Measurements from ENCODE around the gene CNST.
"Not testable (repeated sequence)": the region's sequence is repeated elsewhere in the genome, so short reads cannot be mapped to it uniquely, and the experiment has no call there.

Gene CNST

DNA sequence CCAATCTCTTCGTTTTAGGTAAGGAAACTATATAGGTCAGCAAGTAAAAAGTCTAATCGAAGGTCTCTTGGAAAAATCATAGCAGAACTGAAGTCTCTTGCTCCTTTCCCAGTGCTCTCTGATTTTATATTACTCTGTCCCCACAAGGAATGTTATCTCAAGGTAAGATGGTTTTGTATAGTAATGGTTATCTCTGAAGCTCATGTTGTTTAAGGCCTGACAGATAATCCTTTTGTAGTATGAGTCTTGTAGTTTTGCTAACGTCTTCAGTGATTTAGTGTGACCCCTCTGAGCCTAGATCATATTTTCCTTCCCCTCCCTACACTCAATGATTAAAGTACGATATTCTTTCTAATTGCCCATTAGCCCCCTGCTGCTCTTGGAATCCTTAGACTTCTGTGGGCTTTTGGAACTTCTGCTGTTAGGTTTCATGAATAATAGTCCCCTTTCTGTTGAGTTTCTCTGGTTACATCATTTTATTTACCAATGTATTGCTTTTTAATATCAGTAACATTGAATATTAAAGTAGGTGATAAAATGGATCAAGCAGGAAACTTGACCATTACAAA is 52.1 kb downstream of the CNST start:
- no peak for DNase-seq (ENCODE audit: low spot score)

DNA sequence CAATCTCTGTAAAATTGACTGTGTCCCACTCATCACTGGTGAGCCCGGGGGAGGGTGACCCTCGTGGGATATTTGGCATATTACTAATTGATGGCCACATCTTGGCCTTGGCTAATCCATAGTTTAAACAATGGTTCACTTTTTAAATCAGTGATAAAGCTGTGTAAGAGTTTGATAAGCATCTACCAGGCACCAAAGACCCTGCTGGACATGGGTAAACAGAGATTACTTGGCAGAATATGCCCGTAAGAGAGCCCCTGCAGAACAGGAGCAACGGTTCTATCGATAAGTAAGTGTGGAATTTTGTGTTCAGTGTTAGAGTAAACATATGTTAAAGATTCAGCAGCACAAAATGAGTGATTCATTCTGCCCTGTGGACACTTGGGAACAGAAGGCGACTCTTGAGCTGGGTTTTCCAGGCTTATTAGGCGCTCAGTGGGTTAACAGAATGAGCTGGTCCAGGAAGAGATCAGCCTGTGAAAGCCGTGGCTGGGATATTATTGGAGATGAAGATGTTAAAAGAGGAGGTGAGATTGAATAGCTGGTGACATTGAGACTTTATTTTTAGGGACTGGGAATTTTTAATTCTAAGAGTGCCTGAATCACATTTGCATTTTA is 55.9 kb downstream of the CNST start:
- no peak for DNase-seq (ENCODE audit: low spot score)

DNA sequence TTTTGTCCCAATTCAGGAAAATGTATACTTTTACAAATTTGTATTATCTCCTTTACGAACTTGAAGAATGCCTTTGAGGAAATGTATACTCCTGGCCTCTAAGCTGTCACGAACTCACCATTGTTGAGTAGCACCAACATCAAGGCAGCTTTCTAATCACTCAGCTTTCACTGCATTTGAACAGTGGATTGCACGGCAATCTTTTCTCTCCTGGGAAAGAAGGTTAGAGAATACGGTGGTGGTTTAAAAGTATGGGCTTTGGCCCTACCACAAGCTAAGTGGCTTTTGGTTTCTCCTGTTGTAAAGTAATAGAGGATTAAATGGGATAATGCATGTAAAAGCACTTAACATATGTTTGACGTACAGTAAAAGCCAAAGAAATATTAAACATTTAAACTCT is 57.8 kb downstream of the CNST start:
- DNase-seq (ENCODE audit: low spot score), result no peak

DNA sequence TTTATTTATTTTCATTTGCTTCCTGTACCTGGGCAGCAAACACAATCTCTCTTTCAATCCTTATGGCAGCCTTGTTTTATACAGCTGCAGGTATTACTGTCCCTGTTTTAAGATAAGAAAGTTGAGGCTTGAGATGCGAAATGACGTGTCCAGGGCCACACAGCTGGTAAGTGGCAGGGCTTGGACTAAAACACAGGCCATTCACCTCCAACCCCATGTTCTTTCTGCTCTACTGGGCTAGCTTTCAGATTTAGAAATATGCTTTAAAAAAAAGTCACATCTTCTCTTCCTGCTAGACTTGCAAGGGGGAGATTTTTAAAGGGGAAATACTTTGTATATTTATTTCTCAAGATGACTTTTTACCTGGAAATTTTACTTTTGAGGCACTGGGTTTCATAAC is 62.8 kb downstream of the CNST start:
- no peak for DNase-seq (ENCODE audit: low spot score)

DNA sequence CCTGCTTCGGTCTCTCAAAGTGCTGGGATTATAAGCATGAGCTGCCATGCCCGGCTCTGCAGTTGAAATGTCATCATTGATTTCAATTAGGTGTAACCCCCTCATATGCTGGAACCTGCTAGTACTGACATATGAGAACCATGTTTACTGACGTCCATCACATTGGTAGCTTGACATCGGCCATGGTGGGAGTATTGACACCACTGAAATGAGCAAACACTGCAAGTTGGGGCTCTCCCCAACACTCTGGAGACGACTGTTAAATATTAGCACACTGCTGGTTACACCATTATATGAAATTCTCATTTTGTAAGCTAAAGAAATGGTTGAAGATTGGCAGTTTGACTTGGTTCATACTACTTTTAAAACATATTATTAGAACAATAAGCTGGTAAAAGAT is 63.7 kb downstream of the CNST start:
- DNase-seq (ENCODE audit: low spot score), result no peak

DNA sequence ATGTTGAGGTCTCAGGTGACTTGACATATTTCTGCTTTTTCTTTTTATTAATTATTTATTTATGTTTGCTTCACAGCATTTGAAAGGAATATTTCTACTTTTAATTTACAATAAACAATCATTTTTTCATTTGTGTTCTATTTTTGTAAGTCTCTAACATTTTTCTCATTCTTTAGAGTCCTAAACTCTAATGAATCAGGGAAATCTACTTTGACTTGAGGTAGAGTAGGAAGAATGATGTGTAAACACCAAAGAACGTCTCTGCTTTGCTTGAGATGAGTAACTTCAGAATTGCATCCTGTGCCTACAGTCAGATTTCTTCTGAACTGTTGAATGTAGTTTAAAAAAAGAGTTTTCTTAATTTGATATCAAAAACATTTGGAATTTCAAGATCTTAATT is 65.2 kb downstream of the CNST start:
- no peak for DNase-seq (ENCODE audit: low spot score)

DNA sequence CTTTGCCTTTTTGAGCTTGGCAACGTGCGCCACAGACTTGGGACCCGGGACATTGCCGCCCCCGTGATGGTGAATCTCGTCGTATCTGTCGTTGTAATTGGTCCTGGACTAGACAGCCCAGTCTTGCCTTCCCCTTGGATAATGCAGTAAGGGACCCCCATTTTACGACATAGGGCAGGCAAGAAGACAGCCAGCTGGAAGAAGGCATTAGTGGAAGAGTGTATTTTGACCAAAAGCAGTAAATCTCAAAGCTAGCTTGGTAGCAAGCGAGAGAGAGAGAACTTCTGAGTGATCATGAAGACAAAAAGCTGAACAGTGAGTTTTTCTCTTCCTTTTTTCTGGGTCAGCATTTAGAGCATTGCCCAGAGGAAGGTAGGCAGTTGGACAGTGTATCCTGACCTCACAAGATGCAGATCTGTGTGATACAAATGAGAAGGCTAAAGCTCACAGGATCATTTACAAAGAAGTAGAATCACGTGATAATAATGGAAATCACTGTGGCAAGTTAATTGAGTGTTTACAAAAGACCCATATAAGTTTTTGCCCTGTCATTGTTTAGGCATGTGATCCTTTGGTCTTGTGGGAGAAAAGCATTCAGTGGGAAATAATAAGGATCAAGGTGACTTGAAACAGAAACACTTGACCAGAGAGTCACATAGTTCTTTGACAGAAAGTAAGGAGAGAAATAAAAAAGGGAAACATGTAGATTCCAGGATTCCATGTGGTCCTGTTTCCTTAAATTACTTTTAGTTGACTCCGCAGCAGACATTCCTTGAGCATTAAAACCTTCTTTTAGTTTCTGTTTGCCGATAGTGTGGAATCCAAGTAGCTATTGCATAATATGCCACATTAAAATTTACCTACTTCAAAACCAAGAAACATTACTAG is 66.3 kb downstream of the CNST start:
- no peak for DNase-seq (ENCODE audit: low spot score)

DNA sequence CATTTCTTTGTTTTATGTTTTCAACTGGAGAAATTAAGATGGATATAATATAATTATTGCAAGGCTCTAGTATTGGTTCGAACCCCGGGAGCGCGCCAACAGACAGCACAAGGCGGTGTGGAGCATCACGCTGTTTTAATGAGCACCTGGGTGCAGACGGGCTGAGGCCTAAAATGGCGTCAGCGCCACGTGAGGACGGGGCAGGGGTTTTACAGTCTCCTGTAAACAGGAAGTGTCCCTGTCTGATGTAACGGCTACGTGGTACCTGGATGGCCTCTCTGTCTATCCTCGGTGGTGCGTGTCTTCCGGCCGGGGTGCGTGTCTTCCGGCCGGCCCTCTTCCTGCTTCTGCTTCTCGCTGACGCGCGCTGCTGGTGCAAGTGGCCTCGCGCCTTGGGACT is 68.4 kb downstream of the CNST start:
- not testable (repeated sequence) for DNase-seq (ENCODE audit: low spot score)

DNA sequence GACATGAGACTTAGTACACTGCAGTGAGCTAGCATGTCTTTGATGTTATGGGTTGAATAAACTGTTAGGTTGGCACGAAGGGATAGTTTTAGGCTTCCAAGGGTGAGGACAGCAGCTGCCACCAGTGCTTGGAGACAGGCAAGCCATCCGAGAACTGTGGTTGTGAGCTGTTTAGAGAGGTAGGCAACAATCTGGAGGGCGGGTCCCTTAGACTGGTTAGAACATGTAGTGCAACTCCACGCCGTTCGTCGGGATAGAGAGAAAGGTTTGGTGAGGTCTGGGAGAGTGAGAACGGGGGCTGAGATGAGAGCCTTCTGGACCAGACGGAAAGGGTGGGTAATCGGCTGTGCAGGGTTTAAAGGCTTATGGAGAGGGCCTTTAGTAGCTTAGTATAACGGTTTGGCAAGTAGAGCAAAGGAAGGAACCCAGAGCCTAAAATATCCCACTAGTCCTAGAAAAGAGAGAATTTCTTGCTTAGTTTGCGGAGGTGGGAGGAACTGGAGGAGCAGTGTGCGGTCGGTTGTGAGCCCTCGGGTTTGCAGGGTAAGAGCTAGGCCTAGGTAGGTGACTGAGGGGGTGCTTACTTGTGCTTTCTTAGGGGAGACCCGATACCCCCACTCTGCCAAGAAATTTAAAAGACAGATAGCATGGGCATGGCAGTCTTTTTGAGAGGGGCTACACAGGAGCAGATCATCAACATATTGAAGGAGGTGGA is 72.8 kb downstream of the CNST start:
- no peak for DNase-seq (ENCODE audit: low spot score)

DNA sequence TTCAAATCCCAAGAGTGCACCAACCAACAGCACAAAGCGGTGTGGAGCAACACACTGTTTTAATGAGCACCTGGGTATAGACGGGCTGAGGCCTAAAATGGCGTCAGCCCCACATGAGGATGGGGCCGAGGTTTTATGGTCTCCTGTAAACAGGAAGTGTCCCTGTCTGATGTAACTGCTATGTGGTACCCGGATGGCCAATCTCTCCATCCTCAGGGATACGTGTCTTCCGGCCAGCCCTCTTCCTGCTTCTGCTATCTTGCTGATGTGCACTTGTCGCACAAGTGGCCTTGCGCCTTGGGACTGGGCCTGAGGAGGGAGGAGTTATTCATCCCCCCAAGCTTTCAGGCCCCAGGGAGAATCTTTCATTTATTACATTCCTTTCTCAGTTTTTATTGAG is 73.5 kb downstream of the CNST start:
- no peak for DNase-seq (ENCODE audit: low spot score)

DNA sequence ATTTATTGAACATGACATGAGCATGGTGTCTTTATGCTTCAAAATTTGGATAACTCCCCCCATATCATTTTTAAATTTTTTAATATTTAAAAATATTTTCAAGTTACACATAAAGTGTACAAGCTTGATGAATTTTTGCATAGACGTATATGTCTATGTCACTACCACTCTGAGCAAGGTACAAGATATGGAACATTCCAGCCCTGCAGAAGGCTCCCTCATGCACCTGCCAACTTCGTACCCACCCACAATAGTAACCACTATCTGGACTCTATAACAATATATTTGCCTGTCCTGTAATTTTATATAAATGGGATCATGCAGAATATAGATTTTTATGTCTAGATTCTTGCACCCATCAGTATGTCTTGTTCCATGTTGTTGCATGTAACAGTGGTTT is 74.5 kb downstream of the CNST start:
- no peak for DNase-seq (ENCODE audit: low spot score)

DNA sequence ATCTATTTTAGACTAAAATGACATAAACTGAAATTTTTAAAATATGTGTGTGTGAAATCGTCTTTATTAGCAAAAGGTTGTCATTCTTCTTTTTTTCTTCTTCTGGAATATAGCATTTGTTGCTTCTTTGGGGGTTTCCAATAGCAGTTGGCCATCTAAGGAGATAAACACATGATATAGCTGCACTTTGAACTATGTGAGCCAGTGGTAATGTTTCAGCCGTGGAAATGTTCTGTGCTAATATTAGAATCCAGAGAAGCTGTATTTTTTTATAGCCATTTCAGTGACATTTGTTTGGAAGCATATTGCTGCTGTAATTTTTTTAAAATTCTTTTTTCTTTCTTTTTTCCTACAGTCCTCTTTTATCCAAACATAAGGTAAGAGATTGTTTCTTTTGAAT is 75.1 kb downstream of the CNST start:
- DNase-seq (ENCODE audit: low spot score), result no peak

DNA sequence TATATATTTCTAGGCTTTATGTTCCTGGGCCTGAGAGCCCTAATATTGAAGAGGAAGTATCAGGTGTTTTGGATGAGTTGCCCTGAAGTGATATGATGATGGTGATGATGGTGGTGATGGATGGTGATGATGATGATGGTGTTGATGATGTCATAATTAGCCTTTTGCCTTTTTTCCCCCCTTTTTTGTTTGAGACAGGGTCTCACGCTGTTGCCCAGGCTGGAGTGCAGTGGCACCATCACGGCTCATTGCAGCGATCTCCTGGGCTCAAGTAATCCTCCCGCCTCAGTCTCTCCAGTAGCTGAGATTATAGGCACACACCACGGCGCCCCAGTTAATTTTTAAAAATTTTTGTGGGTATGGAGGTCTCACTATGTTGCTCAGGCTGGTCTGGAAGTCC is 76.5 kb downstream of the CNST start:
- no peak for DNase-seq (ENCODE audit: low spot score)

DNA sequence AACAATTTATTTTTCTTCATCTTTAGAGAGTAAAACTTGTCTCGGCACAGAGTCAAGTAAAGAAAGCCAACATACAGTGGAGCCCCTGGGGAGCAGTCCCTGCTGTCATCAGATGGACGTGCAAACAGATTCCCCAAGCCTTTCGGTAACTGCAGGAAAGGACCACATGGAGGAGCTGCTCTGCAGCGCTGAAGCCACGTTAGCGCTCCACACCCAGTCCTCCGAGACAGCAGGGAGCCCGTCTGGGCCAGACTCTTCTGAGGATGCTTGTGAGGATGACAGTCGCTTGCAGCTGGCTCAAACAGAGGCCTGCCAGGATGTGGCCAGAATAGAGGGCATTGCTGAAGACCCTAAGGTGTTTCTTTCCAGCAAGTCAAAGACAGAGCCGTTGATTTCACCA is 80.9 kb downstream of the CNST start:
- no peak for DNase-seq (ENCODE audit: low spot score)

DNA sequence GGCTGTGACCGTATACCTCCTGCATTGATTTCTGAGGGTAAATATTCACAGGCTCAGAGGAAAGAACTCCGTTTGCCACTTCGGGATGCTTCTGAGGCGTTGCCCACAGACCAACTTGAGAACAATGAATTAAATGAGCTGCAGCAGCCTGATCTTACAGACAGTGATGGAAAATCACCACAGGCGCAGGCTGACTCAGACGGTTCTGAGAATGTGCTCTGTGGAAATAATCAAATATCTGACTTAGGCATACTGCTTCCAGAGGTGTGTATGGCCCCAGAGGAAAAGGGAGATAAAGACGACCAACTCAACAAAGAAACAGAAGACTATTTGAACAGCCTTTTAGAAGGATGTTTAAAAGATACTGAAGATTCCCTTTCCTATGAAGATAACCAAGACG is 81.3 kb downstream of the CNST start:
- no peak for DNase-seq (ENCODE audit: low spot score)

DNA sequence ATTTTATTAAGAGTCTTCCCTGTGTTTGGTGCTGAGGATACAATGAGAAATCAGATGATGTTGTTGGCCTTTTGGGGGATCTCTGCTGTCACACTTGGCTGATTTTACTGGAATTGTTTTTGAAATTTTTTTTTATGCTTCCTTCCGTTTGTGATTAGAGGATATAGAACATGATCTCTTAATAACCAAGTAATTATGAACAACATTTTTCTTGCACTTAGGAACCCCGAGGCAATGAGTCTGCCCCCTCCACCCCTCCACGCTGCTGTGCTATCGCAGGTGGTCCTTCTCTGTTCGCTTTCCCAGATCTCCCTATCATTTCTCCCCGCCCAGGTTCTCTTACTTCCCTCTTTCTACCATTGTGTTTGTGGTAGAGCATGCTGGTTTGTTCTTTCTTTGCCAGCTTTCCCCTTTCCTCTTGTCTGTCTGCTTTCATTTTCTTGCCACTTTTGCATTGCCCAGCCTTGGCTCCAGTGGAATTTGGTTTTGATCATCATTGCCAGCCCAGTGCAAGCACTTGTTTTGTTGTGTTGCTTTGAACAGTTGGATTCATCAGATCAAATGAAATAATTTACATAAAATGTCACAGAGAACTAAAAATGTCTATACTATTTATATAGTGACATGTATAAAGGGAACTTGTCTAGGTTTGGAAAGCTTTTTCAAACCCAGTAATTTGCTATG is 84.9 kb downstream of the CNST start:
- no peak for DNase-seq (ENCODE audit: low spot score)

DNA sequence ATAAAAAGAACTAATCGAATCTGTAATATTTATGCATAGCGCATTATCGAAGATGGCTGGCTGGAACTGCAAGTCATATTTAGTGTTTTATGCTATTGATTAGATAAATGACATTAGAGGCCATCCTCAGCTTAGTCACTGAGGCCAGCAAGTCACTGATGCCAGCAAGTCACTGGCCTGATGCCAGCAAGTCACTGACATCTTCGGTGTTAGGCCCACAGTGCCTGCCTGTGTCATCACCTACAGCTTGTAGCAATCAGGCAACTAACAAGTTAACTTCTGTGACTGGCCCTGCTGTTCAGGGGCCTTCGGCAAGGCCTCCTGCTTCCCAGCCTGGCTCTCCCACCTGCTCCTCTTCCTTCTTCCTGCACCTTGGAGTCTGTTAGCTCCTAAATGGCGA is 92.3 kb downstream of the CNST start:
- DNase-seq (ENCODE audit: low spot score), result no peak

DNA sequence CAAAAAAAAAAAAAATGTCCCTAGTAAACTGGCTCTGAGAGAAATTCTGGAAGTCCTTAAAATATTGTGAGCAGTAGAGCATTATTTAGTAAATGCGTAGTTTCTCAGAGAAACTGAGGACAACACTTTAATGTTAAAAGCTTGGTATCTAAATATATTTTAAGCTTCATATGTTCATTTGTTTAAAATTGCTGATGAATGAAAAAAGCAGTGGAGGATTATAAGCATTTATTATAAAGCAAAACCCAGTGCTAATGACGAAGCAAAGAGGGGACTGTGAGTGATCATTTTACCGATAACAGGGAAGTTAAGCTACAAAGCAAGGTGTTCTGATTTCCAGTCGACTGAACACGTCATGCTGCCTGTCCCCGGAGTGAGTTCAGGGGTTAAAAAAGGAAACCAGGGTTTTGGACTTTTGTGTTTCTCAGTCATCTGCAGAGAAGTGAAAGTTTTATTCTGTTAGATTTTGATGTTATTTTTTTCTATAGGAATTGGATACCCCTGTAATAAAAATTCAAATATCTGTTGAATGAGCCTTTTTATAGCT is 93.4 kb downstream of the CNST start:
- DNase-seq (ENCODE audit: low spot score), result no peak

DNA sequence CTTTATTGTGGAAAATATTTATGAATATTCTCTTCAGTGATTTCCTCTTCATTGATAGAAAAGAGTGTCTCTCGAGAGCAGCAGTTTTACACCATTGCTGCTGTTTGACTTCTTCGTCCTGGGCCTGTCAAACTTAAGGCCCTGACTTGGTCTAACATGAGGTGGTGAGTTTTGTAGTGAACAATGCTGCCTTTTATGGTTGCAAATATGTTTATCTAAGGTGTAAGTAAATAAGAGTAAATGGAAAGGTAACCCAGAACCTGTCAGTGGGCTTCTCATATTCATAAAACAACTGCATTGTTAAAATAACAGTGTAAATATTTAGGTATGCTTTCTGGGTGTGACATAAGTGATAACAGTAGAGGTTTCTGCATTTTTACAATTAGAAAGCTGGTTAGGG is 95.2 kb downstream of the CNST start:
- no peak for DNase-seq (ENCODE audit: low spot score)

DNA sequence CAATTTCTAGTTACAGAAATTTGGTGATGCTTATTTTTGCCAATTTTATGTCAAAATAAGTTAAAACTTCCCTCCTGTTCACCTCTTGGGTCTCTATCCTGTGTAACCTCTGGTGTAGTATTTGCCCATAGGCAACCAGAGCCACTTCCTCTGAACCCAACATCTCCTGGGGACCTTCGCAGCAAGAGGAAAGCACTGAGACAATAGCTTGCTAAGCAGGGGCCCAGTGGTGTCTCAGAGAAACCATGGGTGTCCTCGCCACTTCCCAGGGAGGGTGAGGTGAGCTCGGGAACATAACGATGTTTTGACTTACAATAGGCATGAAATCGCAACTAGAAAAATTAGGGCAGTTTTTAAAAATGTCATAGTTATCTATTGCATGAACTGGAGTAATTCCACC is 101.5 kb downstream of the CNST start:
- DNase-seq (ENCODE audit: low spot score), result no peak

DNA sequence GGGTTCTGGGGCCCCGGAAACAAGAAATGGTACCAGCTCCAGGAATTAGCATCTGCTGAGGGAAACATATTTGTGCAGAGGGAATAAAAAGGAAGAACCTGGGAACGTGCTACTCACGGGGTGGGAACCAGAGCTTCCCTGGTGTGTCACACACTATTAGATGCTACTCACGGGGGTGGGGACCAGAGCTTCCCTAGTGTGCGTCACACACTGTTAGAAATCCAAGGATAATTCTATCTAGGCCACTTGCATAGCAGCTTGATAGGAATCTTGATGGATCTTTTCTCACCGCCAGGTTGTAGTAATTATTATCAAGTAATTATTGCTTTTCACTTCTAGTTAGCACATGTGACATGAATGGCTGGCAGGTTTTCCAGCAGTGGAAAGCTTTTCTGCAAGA is 103.4 kb downstream of the CNST start:
- no peak for DNase-seq (ENCODE audit: low spot score)

DNA sequence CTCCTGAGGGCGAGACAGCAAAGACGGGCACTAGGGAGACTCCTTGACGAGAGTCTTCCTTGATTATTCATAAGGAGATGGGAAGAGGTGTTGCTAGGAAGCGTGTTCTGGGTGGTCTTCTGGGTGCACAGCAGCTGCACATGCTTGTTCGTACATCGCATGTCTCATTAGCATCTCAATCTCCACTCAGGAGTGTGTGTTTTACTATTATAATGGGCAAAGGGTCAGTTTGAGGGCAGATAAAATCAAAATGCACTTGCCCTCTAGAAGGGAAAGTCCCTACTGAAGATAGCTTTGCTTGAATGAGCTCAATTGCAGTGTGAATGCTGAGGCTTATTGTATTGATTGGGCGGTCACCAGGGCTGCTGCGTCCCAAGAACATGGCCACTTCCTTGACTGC is 107.8 kb downstream of the CNST start:
- no peak for DNase-seq (ENCODE audit: low spot score)
